Mononuclear cell (primary cell): Measurements from ENCODE around the gene HOXB5. TPM values are rescaled to one million over a fixed set of nuclear protein-coding genes. Genes with fewer than 3 reads are reported as not detected.

ENCODE experiments used
- H3K27me3 ChIP-seq: 2 replicates; pipeline ENCODE4 v1.6.0; 2011; ENCODE audit warnings: low read length, control low read depth; ENCODE audit not compliant: insufficient read depth
- H3K4me1 ChIP-seq: 2 replicates; pipeline ENCODE4 v1.5.1; 2011; ENCODE audit warnings: mild to moderate bottlenecking, low read length, control low read depth; ENCODE audit not compliant: insufficient read depth
- H3K4me3 ChIP-seq: 2 replicates; pipeline ENCODE4 v1.5.1; 2011; ENCODE audit warnings: mild to moderate bottlenecking, low read length, moderate library complexity
- H3K9me3 ChIP-seq: 2 replicates; pipeline ENCODE4 v1.5.1; 2011; ENCODE audit warnings: low read depth, mild to moderate bottlenecking, control low read depth, low read length
- total RNA-seq: library from RNA; depleted of rRNA; stranded (reverse); fragments of >200 nt; gene quantifications from one replicate; pipeline ENCODE4 v1.2.3, GENCODE V29; 2012

The HOXB5 gene
- total RNA-seq: not detected

- Histone ChIP-seq H3K4me3 (no peak within 1 kb of the TSS), H3K27me3 (peaks cover 96% of the 10 kb centered on the region), H3K4me1 (peaks cover 40% of the 10 kb centered on the region), H3K9me3 (no peaks in the 10 kb centered on the region)
Measured at GRCh38 chr17:48593126-48593829, at the start of gene HOXB5. Gene HOXB5 (minus strand): TSS chr17:48593779. CDS start chr17:48593682, 97 bp downstream.

DNA sequence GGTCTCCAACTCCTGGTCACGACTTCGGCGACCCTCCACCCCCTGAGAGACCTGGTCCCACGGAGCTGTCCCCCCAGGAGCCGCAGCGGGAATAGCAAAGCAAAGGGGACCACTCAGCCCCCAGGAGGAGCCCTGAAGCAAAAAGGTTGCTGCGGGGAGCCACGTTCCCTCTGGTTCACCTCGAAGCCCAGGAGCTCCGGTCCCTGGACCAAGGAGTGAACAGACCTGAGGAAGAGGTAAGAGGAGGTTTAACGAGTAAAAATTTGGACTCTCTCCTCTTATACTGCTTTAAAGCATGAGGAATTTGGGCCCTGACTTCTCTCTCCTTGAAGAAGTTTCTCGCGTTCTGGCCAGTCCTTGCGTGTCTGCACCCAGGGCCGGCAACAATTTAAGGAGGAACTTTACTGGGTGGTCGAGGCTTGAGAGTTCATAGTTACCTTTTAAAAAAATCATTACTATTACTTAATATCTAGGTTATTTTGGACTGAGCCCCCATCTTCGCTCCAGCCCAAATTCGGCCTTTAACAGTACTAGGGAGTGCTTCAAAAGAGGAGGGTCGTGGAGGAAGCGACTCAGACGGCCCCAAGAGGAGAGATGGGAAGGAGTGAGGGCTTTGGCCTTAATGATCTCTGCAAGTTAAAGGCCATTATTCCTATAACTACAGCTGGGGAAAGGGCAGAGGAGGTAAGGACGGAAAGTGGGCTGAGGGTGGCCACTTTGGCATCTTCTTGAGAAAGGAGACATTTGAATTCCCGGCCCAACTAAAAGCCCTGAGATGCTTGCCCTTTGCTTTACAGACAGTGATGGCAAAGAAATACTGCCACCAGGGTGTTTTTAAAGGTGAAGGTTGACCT lies 49.5 kb upstream of the HOXB5 start:
- H3K4me1 ChIP-seq: peaks cover 15% of the 10 kb centered on the region
- H3K9me3 ChIP-seq: no peaks in the 10 kb centered on the region
- H3K27me3 ChIP-seq: peaks cover 98% of the 10 kb centered on the region
- H3K4me3 ChIP-seq: no peak overlapping the region

- Histone ChIP-seq H3K27me3 (peaks cover 98% of the 10 kb centered on the region), H3K4me1 (peaks cover 10% of the 10 kb centered on the region), H3K9me3 (no peaks in the 10 kb centered on the region), H3K4me3 (no peak overlapping the region)
Measured at GRCh38 chr17:48642059-48642842, 48.7 kb upstream of the HOXB5 start.

GRCh38 chr17:48641541-48642058 lies 48.0 kb upstream of the HOXB5 start:
- H3K4me3 ChIP-seq: no peak overlapping the region
- H3K4me1 ChIP-seq: peaks cover 6% of the 10 kb centered on the region
- H3K27me3 ChIP-seq: peaks cover 100% of the 10 kb centered on the region
- H3K9me3 ChIP-seq: no peaks in the 10 kb centered on the region

GRCh38 chr17:48640858-48641180 lies 47.2 kb upstream of the HOXB5 start:
- no peaks in the 10 kb centered on the region for H3K4me1 ChIP-seq
- H3K9me3 ChIP-seq: no peaks in the 10 kb centered on the region
- H3K4me3 ChIP-seq: no peak overlapping the region
- H3K27me3 ChIP-seq: peaks cover 100% of the 10 kb centered on the region

DNA sequence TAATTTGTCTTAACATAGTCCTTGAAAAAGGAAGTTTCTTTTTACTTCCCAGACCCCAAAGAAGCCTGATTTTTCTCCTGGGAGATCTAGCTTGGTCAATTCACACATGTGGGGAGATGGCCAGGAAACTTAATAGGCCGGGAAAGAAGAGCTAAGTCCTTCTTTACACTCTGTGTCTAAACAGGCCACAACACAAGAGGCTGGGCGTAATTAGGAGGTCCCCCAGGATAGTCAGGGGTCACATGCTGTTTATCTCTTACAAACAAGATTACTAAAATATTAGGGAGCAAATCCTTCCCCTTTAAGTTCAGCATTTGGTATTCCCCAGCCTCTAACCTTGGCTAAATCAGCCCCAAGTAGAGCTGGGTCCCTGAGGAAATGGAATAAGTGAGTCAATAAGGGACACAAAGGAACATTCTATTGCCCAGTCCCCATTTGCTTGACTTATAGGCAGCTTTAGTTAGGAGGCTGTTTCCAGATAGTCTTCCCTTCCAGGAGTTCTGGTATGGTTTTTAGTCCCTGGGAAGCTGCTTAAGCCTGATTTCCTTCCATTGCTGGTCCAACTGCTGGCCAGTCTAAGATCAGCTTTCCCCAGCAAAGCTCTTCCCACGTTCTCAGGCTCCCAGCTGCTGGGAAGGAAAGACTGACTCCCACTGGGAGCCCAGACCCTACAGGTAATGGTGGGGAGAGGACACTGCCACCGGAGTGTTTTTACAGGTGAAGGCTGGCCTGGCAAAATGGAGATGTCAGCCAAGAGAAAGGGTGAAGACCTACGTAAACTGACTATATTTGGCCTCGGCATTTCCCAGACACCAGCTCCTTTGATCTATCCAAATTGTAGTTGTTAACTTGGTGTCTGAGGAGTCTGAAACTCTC lies 46.6 kb upstream of the HOXB5 start:
- Histone ChIP-seq H3K9me3 (no peaks in the 10 kb centered on the region), H3K27me3 (peaks cover 100% of the 10 kb centered on the region), H3K4me1 (no peaks in the 10 kb centered on the region), H3K4me3 (no peak overlapping the region)

DNA sequence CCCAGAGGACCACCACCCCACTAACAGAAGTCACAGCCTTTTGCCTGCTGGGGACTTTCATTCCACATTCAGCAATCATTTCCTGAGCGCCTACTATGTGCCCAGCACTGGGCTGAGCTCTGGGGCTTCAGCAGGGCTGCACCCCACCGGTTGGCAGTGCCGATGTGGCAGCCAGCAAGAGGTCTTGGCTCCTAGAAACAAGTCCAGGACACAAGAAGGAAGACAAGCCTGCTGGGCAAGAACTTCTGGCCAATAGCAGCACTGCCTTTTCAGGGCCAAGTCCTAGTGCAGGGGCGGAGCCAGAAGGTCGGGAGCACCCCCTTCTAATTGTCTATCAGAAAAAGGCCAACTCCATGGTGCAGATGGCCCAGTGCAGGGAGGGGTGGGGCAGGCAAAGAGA lies 45.6 kb upstream of the HOXB5 start:
- Histone ChIP-seq H3K27me3 (peaks cover 100% of the 10 kb centered on the region), H3K4me1 (no peaks in the 10 kb centered on the region), H3K4me3 (no peak overlapping the region), H3K9me3 (no peaks in the 10 kb centered on the region)

GRCh38 chr17:48637323-48638260 lies 44.0 kb upstream of the HOXB5 start:
- Histone ChIP-seq H3K4me1 (no peaks in the 10 kb centered on the region), H3K9me3 (no peaks in the 10 kb centered on the region), H3K27me3 (peaks cover 100% of the 10 kb centered on the region), H3K4me3 (no peak overlapping the region)

GRCh38 chr17:48636177-48637018 lies 42.8 kb upstream of the HOXB5 start:
- H3K9me3 ChIP-seq: no peaks in the 10 kb centered on the region
- no peaks in the 10 kb centered on the region for H3K4me1 ChIP-seq
- H3K27me3 ChIP-seq: peaks cover 100% of the 10 kb centered on the region
- no peak overlapping the region for H3K4me3 ChIP-seq

- H3K27me3 ChIP-seq: peaks cover 99% of the 10 kb centered on the region
- H3K4me1 ChIP-seq: no peaks in the 10 kb centered on the region
- no peaks in the 10 kb centered on the region for H3K9me3 ChIP-seq
- H3K4me3 ChIP-seq: no peak overlapping the region
Measured at GRCh38 chr17:48634493-48635208, 41.1 kb upstream of the HOXB5 start.

- H3K4me1 ChIP-seq: no peaks in the 10 kb centered on the region
- peaks cover 98% of the 10 kb centered on the region for H3K27me3 ChIP-seq
- no peak overlapping the region for H3K4me3 ChIP-seq
- no peaks in the 10 kb centered on the region for H3K9me3 ChIP-seq
Measured at GRCh38 chr17:48633266-48633677, 39.7 kb upstream of the HOXB5 start.

DNA sequence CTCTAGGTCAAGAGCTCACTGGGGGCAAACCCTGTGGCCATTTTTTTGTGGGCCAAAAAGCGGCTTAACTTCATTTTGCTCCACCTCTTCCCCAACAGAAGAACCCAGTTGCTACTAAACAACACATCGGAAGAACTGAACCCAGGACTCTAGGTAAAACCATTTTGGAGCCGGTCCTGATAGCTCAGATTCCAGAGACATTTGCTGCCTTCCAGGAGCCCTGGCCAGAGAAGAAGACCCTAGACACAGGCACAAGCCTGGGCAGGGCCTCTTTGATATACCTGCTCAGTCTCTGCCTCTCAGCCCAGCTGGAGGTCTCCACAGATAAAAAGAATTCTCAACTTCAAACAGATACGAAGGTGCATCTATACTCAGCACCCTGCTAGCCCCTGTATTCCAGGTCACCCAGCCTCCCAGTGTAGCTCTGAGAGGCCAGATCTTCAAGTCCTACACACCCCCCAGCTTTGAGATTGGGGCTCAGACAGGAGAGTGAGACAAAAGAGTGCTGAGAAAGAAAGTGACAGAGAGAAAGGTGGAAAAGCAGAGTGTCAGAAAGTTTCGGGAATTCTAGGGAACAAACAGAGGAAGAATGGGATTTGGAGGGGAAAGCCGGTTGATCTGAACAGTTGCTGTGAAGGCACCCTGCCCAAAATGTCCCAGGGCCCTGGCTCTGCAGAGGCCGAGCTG lies 39.1 kb upstream of the HOXB5 start:
- peaks cover 98% of the 10 kb centered on the region for H3K27me3 ChIP-seq
- no peak overlapping the region for H3K4me3 ChIP-seq
- H3K4me1 ChIP-seq: no peaks in the 10 kb centered on the region
- no peaks in the 10 kb centered on the region for H3K9me3 ChIP-seq
